HS-27A (cell line): ENCODE measurements around the gene SGO1.
A peak's percentile ranks its signal among the peaks of the same experiment; 100 is the strongest.
"Not testable (repeated sequence)": the region's sequence is repeated elsewhere in the genome, so short reads cannot be mapped to it uniquely, and the experiment has no call there.

ENCODE experiments used
- DNase-seq: peaks from one replicate; pipeline ENCODE4 v3.0.0-alpha.2; 2012; ENCODE audit warnings: low read depth, missing footprints

Gene SGO1

DNA sequence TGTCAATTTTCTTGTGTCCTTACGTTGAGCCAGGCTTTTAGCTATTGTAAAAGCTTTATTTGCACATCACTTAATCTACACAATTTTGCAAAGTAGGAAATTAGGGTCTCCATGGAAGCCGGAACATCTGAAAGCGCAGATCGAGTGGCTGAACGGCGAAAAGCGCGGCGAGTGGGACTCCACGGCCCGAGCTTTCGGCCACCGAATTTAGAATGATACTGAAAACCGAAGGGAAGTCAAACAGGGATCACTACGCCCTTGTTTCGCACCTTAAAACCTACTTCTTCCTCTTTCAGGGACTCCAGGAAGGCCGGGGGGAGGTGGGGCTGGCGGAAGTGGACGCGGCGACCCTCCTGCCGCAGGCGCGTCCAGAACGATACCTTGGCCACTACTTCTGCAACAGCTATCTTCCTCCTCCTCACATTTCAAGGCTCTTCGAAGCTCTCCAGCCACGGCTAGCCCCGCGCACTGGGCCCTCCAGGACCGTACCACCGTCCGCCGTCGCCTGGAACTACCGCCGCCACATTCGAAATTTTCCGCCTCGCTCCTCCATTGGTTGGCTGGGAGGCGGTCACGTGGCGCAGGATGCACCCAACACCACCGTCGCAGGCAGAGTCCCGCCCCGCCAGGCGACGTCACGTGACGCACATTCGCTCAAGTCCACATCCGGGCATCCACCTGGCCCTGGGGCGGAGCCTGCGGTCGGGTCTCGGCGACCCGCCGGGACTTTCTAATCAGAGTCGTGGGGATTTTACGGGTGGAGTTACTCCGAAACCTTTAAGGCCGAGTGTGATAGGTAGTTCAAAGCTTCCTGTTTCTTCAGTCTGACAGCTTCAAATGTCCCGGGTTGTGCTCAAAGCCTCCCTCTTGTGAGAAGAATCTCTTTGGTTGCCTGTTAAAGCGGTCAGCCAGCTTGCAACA, at the start of gene SGO1:
TSS of gene SGO1 (minus strand) at position 528 of the 921 bp plus-strand sequence. CDS start 2,179 bp downstream, outside the sequence.
- DNase-seq, result peak; percentile 94

DNA sequence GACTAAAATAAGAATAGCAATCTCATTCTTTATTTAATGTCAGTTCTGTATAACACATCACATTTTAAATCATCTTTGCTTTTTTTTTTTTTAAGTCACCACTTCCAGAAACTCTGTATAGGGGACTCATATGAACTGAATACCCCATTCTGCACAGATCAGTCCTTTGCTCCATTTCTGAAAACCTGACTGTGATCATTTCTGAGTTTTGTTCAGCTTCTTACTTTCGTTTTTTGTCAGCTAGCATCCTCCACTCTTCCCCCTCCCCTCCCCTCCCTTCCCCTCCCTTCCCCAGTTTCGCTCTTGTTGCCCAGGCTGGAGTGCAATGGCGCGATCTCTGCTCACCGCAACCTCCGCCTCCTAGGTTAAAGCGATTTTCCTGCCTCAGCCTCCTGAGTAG, 49.8 kb upstream of the SGO1 start:
- DNase-seq, result no peak

DNA sequence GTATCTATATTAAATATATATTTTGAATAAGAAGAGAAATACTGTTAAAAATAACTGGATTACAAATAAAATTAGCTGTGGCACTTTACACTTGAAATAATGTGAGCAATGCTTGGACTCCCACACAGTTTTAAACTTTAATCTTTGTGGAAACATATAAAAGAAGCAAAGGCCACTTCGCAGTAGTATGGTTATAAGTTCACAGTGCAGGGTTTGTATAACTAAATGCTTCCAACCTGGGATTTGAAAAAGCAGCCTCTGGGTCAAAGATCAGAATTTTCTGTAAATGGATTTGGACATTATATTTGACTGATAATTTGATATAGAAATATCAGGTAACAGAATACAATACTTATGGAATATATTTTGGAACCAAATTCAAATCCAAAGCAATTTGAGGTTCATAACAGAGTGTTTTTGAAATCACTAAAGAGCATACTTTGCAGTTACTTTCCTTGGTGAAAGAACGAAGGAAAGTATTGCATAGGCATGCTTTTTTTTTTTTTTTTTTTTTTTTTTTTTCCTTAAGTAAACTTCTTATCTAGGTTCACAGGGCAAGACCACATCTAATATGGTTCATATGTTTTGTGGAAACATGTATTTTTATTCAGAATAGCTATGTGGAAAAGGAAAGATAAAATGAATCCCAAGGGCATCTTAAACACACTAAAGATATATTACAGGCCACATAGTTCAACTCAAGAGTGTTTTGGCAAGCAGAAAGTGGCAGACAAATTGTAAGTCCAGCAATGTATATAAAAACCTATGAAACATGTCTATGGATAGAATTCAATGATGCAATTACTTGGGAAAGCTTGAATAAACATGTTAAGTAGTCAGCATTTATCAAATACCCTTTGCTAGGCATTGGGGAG, 47.1 kb upstream of the SGO1 start:
- no peak for DNase-seq

DNA sequence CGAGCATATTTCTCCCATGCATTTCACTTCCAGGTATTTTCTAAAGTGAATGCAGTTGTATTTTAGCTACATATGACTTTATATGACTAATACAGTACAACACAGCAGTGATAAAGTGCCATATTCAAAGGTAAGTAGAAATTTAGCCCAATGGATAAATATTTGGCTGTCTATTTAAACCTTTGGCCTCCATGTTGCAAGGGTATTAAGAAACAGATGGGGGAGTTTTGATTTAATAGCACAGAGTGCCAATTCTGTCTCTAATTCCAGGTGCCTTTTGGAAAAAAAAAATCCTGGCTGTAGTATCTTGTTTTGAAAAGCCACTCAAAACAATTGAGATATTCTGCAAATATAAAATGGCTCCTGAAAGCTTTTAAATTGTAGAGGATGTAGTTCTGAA, 44.9 kb upstream of the SGO1 start:
- DNase-seq, result no peak

DNA sequence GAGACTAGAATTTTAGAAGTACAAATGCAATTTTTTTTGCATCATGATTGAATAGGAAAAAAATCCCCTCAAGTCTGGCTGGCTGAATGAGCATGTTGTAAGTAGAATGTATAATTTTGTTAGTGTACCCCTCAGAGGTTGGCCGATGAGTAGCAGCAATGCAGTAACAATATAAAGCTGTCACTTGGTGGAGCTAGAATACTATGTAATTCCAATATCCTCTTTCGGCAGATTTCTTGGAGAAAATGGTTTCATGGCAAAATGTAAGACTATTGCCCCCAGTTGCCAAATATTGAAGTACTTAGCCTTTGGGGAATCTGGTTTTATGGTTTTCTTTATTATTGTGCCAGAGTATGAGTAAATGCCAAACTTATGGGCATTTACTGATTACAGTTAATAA, 39.8 kb upstream of the SGO1 start:
- peak; percentile 30 for DNase-seq

DNA sequence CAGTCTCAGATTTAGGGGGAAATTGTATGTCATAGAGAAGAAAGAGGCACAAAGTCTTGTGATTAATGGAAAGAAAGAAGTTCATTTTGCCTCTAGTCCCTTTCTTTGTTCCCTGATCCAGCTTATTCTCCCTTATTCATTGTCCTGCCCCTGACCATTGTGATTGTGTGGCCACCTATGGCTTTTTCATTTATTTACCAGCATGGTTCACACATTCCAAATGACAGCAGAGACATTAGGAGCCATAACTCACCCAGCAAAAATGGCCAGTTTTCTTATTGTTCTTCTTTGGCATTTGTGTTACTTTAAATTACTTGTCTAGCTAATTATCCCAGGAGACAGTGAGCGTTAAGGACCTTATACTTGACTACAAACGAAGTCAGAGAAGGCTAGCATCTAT, 36.3 kb upstream of the SGO1 start:
- no peak for DNase-seq

DNA sequence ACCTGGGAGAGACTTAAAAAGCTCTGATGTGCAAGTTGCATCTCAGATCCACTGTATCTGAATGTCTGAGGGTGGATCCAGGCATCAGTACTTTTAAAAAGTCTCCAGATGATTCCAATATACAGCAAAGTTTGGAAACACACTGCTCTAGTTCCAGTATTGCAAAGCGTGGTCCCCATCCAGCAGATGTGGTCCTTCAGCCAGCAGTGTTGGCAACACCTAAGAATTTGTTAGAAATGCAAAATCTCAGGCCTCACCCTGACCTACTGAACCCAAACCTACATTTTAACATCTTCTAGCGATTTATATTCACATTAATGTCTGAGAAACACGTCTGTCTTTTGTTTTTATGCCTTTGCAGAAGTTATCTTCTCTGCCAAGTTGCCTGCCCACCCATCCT, 32.2 kb upstream of the SGO1 start:
- no peak for DNase-seq

DNA sequence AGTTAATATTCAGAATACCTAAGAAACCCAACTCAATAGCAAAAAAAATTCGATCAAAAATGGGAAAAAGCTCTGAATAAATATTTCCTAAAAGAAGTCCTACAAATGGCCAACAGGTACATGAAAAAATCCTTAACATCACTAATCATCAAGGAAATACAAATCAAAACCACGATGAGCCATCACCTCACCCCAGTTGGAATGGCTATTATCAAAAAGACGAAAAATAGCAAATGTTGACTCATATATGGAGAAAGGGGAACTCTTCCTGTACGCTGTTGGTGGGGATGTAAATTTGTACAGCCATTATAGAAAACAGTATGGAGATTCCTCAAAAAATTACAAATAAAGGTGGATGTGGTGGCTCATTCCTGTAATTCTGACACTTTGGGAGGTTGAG, 29.6 kb upstream of the SGO1 start:
- DNase-seq, result no peak

DNA sequence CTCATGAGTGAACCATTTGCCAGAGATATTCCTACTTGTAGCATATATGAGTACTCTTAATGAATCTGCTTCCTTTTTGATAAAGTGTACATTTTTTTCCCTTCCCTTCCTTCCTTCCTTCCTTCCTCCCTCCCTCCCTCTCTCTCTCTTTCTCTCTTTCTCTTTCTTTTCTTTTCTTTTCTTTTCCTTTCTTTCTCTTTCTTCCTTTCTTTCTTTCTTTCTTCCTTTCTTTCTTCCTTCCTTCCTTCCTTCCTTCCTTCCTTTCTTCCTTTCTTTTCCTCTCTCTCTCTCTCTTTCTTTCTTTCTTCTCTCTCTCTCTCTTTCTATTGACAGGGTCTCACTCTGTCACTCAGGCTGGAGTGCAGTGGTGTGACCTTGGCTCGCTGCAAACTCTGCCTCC, 27.5 kb upstream of the SGO1 start:
- DNase-seq, result not testable (repeated sequence)

DNA sequence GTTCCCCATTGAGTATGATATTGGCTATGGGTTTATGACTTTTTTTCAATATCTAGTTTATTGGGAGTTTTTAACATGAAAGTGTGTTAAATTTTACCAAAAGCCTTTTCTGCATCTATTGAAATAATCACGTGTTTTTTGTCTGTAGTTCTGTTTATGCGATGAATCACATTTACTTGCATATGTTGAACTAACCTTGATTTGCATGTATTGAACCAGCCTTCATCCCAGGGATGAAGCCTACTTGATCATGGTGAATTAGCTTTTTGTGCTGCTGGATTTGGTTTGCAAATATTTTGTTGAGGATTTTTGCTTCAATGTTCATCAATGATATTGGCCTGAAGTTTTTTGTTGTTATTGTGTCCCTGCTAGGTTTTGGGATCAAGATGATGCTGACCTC, 21.9 kb upstream of the SGO1 start:
- DNase-seq, result not testable (repeated sequence)

DNA sequence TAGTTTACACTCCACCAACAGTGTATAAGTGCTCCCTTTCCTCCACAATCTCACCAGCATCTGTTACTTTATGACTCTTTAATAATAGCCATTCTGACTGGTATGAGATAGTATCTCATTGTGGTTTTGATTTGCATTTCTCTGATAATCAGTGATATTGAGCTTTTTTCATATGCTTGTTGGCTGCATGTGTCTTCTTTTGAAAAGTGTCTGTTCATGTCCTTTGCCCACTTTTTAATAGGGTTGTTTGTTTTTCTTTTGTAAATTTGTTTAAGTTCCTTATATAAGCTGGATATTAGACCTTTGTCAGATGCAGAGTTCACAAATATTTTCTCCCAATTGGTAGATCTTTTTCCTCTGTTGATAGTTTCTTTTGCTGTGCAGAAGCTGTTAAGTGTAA, 19.9 kb upstream of the SGO1 start:
- not testable (repeated sequence) for DNase-seq

DNA sequence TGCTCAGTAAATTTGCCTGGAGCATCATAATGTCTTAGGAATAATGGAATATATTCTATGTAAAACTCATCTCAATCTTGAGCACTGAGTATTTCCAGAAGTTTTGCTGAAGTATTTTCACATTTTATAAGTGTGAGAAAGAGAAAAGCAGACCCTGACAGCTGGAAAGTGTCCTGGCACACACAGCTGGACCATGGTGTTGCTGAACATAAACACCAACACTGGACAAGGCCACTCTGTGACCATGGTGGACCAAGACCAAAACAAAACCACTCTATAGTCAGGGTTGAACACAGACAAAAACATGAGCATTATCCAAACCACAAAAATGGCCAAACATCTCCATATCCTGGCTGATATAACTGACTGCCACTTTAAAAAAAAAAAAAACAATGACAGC, 15.1 kb upstream of the SGO1 start:
- no peak for DNase-seq

DNA sequence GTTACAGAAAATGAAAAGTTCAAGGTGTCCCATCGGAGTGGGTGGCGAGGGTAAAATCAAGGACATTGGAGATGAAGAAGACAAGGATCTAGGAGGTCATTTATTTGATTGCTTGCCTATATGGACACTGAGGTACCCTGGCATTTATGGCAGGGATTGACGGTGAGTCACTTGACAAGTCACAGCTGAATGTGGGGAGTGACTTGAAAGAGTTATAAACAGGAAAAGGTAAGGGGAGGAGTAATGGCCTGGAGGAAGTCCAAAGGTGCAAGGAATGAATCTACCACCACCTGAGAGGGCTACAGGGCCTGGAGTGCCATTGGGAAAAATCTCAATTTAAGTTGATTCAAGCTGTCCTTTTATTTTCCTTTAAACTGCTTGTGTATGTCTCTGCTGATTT, 11.8 kb upstream of the SGO1 start:
- no peak for DNase-seq

DNA sequence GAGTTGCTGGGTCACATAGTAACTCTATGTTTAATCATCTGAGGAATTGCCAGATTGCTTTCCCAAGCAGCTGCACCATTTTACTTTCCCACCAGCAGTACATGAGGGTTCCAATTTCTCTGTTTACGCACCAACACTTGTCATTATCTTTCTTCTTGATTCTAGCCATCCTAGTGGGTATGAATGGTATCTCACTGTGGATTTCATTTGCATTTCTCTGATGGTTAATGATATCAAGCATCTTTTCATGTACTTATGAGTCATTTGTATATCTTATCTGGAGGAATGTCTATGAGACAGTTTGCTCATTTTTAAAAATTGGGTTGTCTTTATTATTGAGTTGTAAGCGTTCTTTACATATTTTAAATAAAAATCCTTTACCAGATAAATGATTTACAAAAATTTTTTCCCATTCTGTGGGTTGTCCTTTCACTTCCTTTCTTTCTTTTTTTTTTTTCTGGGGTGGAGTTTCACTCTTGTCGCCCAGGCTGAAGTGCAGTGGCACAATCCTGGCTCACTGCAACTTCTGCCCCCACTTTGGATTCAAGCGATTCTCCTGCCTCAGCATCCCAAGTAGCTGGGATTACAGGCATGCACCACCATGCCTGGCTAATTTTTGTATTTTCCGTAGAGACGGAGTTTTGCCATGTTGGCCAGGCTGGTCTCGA, 8.9 kb upstream of the SGO1 start:
- no peak for DNase-seq

DNA sequence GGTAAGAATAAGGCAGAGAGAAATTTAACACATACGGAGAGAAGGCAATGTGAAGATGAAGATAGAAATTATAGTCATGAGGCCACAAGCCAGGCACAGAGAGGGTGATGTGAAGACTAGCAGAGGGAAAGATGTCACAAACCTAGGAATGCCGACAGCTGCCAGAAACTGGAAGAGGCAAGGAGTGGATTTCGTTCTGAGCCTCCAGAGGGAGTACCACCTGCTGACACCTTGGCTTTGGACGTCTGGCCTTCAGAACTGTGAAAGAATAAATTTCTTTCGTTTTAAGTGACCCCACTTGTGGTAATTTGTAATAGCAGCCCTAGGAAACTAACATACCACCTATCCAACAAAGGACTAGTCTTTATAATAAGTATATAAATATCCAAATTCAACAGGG, 5.0 kb upstream of the SGO1 start:
- no peak for DNase-seq

DNA sequence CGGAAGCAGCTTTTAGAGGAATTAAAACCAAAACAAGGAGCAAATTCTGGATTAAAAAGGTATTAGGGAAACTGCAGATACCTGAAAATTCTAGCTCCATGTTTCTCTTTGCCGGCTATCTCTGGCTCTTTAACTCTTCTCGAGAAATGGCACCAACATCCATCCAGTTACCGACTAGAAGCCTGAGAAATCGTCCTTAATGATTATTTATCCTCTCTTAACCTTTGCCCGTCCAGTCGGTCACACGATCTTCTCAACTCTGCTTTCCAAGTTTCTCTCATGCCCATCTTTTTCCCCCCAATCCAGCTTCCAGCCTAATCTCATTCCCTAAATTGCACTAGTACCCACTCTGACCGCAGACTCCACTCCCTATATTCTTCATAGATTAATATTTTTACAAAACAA, 596 bp upstream of the SGO1 start:
- DNase-seq, result no peak

DNA sequence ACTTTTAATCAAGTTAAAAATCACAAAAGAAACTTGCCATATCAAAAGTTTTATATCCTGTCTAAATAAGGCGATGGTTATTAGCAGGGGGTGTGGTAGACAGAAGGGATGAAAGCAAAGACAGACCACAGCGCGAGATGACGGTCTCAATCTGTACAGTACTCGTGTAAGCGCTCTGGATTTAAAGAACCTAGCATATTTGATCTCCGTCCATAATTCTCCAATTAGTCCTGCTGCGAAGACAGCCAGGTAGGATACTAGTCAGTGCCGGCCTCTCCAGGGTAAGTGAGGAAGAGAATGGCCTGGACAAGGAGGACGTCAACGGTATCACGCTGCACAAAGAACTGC, 701 bp downstream of the SGO1 start:
- no peak for DNase-seq

DNA sequence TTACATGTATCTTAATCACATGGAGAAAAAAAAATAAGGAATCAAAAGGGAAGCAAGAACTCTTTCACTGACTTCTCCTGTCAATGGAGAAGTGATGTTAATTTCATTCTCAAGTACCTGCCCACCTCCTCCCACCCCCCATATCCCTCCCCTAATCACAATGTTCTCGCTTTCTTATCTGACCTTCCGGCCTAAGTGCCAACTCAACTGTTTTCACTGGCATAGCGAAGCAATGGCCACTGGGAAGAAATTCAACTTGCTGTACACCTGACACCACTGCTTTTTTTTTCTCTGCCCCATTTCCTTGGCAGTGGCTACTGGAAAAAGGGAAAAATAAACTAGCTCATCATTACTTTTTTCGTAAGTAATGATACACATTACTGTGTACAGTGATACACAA, 3.8 kb downstream of the SGO1 start:
- no peak for DNase-seq

DNA sequence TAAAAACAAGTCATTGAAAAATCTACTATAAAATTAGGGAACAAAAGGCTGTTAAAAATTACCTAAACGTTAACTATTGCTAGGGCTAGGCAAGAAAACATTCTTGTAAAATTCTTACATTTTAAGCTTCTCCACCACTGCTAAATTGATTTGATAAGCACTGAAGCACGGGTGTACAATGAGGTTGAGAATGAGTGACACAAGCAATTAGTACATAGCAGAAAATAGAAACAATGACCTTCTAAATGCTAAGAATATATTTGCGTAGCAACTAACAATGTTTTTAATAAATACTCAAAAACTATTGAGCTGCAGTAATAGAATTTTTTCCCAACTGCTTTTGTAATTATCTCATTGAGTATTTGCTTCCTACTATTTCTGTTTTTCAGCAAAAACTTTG, 4.7 kb downstream of the SGO1 start:
- DNase-seq, result no peak

DNA sequence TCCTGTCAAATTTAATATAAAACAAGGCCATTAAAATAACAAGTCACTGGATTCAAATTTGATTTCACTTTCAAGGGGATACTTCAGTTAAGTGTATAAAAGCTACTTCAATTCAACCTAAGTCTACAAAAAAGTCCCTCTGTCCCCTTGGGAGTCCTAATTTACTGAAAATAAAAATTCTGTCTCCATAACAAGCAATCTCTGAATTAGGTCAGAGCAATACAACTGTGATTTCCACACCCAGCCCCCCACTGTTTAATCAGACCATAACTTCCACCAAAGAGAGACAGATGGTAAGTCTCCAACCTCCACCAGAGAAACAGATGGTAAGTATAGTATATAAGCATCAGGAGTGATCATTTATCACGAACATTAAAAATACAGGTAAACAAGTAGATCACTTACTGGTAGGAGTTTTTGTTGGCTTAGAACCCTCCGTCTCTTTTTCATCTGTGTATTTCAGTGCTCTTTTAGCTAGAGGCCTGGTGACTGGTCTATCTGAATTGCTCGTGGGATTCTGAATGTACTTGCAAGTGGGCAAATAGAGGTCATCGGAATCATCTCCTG, 12.1 kb downstream of the SGO1 start:
- DNase-seq, result no peak

DNA sequence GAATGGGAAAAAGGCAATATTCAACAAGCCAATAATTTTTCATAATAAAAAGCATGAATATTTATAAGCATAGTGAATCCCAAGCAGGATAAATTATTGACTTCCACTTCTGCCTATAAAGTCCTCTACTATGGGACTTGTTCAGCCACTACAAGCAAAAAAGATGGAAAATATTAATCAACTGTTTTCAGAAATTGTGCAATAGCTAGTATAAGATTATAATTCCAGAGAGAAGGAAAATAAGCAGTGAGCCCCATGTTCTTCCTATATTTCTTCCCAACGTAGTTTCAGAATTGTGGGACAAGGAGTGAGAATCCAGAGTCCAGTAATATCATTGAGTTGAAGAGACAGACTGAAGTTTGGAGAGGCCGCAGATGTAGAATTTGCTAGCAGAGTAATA, 24.3 kb downstream of the SGO1 start:
- DNase-seq, result no peak

DNA sequence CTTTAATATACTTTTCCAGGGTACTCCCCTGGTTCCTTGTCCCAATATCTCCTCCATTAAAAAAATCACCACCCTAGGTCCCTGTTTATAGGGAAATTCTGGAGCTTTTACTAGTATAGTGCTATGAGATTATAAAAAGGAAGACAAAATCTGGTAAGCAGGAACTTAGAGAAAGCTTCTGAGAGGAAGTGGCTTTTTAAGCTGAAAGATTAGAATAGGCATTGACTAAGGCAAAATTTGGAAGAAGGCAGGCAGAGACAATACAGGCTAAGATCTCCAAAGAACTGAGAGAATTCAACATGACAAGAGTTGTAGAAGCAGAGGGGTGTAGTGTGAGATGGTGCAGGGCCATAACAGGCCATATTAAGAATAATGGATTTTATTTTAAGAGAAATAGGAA, 25.8 kb downstream of the SGO1 start:
- DNase-seq, result no peak
